H1 (cell line): ENCODE results near the gene OR2T4. TPM values are rescaled to one million over a fixed set of nuclear protein-coding genes. Genes with fewer than 3 reads are reported as not detected.

Experiments
- BACH1 ChIP-seq: IDR thresholded peaks from 2 replicates; pipeline ENCODE4 v1.6.1; 2012; ENCODE audit warnings: low read length, improper control_type of control experiment
- JUN ChIP-seq: IDR thresholded peaks from 2 replicates; pipeline ENCODE4 v1.6.1; 2011; ENCODE audit warnings: low read depth, mild to moderate bottlenecking, improper control_type of control experiment, low read length
- NANOG ChIP-seq: IDR thresholded peaks from 2 replicates; pipeline ENCODE4 v1.6.1; 2011; ENCODE audit warnings: low read length, low read depth, mild to moderate bottlenecking, inconsistent platforms; ENCODE audit not compliant: insufficient read depth, poor library complexity, severe bottlenecking
- POLR2A ChIP-seq, 2 experiments: IDR thresholded peaks; 1 replicate in 1 of 2; 2 replicates in 1 of 2; pipeline ENCODE4 v1.6.1; 2011; ENCODE audit warnings: low read depth in 2 of 2, low read length in 2 of 2, mild to moderate bottlenecking in 2 of 2; ENCODE audit errors: control extremely low read depth in 1 of 2
- RFX5 ChIP-seq: IDR thresholded peaks from 2 replicates; pipeline ENCODE4 v1.6.1; 2011; ENCODE audit warnings: low read depth, low read length, improper control_type of control experiment, borderline replicate concordance
- polyA plus RNA-seq, 7 experiments: library from polyadenylated mRNA; depleted of rRNA in 3 of 7; stranded (reverse) in 5 of 7; unstranded in 2 of 7; fragments of >200 nt in 5 of 7; fragments of 200-250 nt in 2 of 7; gene quantifications; 1 replicate in 5 of 7; 2 replicates in 1 of 7; 4 replicates in 1 of 7; pipeline versions ENCODE4 v1.2.1 to v1.2.3, GENCODE V29; 2011 to 2013; ENCODE audit warnings: missing spikeins in 2 of 7, mixed read lengths in 2 of 7
- total RNA-seq: library from RNA; stranded (reverse); fragmentation: NEBNext Ultra II Directional; extraction: Animal tissue kit (Norgen Biotek cat#: 25700); gene quantifications from 2 replicates; pipeline ENCODE4 v1.2.1, GENCODE V29; 2021
- TF ChIP-seq, protein P1 (sequence below): fragments of 300-600 bp; sonication (generic); IDR thresholded peaks from 2 replicates; pipeline ENCODE4 v1.7.1; 2012; ENCODE audit warnings: low read length, moderate library complexity, mild to moderate bottlenecking, inconsistent platforms; ENCODE audit not compliant: insufficient replicate concordance

The OR2T4 gene
- total and polyA plus RNA-seq, 2 of the 8 experiments (the other 6 are each of a cell fraction or from before 2014, with no cell fraction given), result not detected

DNA sequence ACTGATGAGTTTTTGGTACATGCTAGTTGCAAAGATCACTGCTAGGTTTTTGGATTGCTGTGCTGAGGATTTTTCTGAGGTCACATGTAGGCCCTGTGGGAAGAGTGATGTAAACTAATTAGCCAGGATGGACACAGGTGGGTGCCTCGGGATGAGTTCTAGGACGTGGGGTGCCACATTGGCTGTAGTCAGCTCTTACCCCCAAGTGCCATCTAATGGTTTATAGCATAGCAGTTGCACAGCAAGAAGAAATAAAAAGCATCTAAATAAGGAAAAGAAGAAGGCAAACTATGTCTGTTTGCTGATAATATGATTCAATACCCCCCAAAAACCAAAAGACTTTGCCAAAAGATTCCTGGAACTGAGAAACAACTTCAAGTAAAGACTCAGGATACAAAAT lies 31.6 kb downstream of the OR2T4 start (continued):
- TF ChIP-seq RFX5 (no peak), BACH1 (no peak), NANOG (no peak), POLR2A (IDR thresholded peaks at IDR 0.05; ENCODE audit: control extremely low read depth in 1 of 2, low read depth in 2 of 2, low read length in 2 of 2) (no peak), JUN (no peak)
- TF ChIP-seq, protein P1, sequence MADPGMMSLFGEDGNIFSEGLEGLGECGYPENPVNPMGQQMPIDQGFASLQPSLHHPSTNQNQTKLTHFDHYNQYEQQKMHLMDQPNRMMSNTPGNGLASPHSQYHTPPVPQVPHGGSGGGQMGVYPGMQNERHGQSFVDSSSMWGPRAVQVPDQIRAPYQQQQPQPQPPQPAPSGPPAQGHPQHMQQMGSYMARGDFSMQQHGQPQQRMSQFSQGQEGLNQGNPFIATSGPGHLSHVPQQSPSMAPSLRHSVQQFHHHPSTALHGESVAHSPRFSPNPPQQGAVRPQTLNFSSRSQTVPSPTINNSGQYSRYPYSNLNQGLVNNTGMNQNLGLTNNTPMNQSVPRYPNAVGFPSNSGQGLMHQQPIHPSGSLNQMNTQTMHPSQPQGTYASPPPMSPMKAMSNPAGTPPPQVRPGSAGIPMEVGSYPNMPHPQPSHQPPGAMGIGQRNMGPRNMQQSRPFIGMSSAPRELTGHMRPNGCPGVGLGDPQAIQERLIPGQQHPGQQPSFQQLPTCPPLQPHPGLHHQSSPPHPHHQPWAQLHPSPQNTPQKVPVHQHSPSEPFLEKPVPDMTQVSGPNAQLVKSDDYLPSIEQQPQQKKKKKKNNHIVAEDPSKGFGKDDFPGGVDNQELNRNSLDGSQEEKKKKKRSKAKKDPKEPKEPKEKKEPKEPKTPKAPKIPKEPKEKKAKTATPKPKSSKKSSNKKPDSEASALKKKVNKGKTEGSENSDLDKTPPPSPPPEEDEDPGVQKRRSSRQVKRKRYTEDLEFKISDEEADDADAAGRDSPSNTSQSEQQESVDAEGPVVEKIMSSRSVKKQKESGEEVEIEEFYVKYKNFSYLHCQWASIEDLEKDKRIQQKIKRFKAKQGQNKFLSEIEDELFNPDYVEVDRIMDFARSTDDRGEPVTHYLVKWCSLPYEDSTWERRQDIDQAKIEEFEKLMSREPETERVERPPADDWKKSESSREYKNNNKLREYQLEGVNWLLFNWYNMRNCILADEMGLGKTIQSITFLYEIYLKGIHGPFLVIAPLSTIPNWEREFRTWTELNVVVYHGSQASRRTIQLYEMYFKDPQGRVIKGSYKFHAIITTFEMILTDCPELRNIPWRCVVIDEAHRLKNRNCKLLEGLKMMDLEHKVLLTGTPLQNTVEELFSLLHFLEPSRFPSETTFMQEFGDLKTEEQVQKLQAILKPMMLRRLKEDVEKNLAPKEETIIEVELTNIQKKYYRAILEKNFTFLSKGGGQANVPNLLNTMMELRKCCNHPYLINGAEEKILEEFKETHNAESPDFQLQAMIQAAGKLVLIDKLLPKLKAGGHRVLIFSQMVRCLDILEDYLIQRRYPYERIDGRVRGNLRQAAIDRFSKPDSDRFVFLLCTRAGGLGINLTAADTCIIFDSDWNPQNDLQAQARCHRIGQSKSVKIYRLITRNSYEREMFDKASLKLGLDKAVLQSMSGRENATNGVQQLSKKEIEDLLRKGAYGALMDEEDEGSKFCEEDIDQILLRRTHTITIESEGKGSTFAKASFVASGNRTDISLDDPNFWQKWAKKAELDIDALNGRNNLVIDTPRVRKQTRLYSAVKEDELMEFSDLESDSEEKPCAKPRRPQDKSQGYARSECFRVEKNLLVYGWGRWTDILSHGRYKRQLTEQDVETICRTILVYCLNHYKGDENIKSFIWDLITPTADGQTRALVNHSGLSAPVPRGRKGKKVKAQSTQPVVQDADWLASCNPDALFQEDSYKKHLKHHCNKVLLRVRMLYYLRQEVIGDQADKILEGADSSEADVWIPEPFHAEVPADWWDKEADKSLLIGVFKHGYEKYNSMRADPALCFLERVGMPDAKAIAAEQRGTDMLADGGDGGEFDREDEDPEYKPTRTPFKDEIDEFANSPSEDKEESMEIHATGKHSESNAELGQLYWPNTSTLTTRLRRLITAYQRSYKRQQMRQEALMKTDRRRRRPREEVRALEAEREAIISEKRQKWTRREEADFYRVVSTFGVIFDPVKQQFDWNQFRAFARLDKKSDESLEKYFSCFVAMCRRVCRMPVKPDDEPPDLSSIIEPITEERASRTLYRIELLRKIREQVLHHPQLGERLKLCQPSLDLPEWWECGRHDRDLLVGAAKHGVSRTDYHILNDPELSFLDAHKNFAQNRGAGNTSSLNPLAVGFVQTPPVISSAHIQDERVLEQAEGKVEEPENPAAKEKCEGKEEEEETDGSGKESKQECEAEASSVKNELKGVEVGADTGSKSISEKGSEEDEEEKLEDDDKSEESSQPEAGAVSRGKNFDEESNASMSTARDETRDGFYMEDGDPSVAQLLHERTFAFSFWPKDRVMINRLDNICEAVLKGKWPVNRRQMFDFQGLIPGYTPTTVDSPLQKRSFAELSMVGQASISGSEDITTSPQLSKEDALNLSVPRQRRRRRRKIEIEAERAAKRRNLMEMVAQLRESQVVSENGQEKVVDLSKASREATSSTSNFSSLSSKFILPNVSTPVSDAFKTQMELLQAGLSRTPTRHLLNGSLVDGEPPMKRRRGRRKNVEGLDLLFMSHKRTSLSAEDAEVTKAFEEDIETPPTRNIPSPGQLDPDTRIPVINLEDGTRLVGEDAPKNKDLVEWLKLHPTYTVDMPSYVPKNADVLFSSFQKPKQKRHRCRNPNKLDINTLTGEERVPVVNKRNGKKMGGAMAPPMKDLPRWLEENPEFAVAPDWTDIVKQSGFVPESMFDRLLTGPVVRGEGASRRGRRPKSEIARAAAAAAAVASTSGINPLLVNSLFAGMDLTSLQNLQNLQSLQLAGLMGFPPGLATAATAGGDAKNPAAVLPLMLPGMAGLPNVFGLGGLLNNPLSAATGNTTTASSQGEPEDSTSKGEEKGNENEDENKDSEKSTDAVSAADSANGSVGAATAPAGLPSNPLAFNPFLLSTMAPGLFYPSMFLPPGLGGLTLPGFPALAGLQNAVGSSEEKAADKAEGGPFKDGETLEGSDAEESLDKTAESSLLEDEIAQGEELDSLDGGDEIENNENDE, result no peak
